Dedifferentiated amniotic fluid mesenchymal stem cell (primary cell): ENCODE measurements around the gene ASTN2.

ENCODE experiments used
- DNase-seq: peaks from one replicate; pipeline ENCODE4 v3.0.0-alpha.2; 2016; ENCODE audit errors: extremely low spot score

Gene ASTN2

DNA sequence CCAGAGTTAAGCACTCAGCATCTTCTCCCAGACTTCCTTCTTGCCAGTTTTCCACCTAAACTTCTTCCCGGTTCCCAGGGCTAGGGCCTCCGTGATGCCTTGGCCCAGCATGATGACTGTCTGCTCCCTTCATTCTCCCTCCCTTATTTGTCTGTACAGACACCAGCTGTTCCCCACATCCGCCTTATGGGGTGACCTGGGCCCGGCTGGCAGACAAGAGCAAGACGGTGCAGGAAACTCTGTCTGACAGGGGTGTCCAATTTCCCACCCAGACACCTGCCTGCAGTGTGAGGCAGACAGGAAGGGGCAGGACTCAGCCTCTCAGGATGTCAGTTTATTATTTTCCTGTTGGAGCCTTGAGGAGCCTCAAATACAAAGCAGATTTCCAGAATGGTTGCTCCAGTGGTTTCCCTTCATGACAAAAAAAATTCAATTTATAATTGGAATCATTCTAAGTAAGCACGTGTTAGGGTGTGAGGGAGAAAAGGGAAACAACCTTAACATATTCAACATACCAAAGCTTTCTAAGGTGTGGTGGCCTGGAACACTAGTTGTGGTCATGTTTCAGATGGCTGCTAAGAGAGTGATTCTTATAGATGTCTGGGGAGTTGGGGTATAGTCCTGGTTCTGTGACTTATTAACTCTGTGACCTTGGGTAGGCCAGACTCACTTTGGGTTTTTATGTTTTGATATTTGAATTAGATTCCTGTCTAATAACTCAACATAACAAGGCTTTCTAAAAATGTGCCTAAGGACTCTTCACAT lies 1026.7 kb downstream of the ASTN2 start:
- DNase-seq, result no peak

DNA sequence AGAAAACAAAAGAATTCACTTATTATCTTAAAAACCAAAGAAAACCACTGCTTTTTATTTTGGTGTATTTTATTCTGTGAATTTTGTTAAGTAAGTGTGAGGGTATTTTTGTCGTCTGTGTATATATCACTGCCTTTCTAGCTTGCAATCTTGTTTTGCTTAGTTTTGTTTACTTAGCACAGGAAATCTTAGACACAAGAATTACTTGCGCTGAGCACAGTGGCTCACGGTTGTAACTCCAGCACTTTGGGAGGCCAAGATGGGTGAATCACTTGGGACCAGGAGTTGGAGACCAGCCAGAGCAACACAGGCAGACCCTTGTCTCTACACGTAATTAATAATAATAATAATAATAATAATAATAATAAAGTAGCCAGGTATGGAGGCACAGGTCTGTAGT lies 1030.9 kb downstream of the ASTN2 start:
- DNase-seq, result no peak

DNA sequence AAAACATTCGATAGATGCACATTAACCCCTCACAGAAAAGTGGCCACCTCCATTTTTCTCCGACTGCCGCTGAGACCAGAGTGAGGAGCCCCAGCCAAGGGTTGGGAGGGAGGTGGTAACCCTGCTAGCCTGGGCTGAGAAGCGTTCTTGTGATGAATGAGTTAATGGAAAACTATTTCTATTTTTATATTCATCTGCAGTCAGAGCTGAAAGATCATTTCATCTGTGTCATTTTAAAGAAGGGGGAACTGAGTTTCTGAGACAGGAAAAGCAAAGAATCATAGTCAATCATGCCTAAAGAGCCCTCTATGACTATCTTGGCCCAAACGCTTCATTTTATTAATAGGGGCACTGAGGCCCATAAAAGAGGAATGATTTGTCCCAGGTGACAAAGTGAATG lies 1031.7 kb downstream of the ASTN2 start:
- DNase-seq, result no peak

DNA sequence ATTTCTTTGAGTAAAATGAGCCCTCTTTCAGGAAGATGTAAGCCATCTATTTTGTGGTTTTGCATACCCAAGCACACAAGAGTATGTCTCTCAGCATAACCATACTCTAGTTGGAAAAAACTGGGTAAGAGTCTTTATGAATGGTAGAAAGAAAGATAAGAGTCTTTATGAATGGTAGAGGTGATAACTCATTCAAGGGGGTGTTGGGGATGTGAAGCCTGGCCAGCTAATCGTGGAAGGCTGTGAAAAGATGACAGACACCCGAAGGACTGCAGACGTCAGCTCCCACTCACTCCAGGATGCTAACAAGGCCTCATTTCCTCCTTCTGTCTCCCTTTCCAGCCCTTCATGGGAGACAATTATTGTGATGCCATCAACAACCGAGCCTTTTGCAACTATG lies 1032.8 kb downstream of the ASTN2 start:
- no peak for DNase-seq

DNA sequence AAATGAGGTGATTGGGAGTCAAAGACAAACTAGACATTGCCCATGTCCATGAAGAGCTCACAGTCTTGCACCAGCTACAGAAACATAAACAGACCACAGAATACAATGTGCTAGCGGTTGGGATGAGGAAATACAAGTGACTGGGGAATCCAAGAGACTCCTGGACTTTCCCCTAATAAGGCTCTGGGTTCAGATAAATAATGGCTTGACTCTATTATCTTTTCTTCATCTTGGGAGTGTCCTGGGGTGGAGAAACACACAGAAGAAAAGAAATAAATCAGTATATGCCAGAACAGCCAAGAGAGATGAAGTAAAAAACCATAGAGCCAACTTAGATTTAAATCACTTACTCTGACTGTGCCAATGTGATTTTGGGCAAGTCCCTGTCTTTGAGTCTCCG lies 1033.5 kb downstream of the ASTN2 start:
- DNase-seq, result no peak

DNA sequence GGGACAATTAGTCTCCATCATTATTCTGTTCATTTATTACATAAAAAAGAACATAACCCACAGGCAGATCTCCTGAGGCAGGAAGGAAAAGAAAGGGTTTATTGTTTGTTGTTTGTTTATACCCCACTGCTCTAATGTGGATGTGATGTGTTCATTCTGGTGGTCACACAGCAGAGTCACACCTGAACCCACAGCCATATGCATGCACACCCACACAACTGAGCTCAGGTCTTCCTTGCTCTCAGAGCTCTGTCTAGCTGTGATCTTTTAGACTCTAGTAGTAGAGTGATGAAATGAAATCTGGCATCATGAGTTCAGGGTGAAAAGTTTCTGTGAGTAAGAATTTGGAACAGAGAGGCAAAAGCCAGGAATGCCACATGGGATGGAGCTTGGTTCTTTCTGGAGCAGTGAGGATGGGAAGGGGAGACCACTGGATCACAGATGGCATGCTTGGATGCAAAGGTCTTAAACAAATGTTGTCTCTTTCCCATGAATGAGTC lies 1034.3 kb downstream of the ASTN2 start:
- DNase-seq, result no peak

DNA sequence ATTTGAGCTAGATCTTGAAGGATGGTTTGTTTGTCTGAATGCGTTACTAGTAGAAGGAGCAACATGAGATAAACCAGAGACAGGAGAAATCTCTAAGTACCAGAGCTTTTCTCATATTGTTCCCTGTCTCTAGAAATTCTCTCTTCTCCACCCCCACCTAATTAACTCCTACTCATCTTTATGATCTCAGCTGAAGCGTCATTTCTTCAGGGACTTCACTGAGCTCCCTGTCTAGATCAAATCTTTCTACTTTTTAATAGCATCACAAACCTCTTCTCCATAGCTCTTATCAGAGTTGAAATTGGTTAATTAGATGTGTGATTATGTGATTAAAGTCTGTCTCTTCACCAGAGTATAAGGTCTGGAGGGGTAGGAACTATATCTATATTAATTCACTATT lies 1035.0 kb downstream of the ASTN2 start:
- no peak for DNase-seq

DNA sequence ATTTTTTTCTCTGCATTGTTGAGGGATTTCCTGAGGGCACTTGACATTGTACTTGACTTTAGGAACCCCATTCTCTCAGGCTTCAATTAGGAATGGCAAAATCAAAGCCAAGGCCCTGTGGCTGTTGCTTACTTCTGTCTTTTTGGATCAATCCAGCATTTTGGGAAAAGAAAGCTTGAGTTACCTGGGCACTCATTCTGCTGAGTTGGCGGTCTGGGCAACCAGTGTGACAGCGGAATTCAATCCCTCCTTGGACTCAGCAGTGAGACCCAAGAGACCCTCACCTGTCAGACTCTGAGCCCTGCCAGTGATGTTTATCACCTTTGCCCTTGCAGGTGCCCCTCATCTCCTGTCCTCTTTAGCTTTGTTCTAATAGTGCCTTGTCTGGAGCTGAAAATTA lies 1036.0 kb downstream of the ASTN2 start:
- no peak for DNase-seq

DNA sequence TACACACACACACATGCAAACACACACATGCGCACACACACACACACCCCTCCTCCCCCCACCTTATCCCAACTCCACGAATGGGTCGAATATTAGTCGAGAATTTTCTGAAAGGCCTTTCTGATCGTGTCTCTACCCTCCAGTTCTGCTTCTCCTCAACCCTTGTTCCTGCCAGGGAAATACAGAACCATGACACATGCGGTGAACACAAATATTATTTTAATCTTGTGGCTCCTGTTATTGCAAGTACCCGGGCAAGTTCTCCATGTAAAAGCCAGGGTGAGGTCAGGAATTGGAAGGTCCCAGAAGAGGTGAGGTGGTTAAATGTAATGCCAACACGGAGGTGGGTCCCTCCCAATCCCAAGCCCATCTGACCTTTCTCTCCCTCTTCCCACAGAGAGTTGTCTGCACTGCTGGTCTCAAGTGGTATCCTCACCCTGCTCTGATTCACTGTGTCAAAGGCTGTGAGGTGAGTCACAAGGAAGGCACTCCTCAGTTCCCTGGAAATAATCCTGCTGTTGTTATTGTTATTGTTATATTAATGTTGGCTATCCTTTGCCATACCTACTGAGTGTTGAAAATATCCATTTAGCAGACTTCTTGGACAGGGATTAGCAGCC lies 1037.6 kb downstream of the ASTN2 start:
- DNase-seq, result peak; percentile 59
